Measurements from ENCODE around the gene ZFAND6. TPM values are rescaled to one million over a fixed set of nuclear protein-coding genes. Genes with fewer than 3 reads are reported as not detected.
"Not testable (repeated sequence)": the region's sequence is repeated elsewhere in the genome, so short reads cannot be mapped to it uniquely, and the experiment has no call there.

Gene ZFAND6
- total RNA-seq, 2 donors from 2014 or later: 21.8 to 39.7 TPM

DNA sequence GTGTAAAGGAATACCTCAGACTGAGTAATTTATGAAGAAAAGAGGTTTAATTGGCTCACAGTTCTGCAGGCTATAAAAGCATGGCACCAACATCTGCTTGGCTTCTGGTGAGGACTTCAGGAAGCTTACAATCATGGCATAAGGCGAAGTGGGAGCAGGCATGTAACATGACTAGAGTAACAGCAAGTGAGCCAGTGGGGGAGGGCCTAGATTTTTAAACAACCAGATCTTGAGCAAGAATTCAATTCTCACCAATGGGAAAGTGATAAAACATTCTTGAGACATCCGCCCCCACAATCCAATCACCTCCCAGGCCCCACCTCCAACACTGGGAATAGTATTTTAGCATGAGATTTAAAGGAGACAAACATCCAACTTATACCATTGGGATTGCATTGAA is 44.3 kb upstream of the ZFAND6 start:
- TF ChIP-seq, protein P1, sequence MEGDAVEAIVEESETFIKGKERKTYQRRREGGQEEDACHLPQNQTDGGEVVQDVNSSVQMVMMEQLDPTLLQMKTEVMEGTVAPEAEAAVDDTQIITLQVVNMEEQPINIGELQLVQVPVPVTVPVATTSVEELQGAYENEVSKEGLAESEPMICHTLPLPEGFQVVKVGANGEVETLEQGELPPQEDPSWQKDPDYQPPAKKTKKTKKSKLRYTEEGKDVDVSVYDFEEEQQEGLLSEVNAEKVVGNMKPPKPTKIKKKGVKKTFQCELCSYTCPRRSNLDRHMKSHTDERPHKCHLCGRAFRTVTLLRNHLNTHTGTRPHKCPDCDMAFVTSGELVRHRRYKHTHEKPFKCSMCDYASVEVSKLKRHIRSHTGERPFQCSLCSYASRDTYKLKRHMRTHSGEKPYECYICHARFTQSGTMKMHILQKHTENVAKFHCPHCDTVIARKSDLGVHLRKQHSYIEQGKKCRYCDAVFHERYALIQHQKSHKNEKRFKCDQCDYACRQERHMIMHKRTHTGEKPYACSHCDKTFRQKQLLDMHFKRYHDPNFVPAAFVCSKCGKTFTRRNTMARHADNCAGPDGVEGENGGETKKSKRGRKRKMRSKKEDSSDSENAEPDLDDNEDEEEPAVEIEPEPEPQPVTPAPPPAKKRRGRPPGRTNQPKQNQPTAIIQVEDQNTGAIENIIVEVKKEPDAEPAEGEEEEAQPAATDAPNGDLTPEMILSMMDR (IDR thresholded peaks at IDR 0.05): no peak
- TF ChIP-seq POLR2A (IDR thresholded peaks at IDR 0.05): no peak

DNA sequence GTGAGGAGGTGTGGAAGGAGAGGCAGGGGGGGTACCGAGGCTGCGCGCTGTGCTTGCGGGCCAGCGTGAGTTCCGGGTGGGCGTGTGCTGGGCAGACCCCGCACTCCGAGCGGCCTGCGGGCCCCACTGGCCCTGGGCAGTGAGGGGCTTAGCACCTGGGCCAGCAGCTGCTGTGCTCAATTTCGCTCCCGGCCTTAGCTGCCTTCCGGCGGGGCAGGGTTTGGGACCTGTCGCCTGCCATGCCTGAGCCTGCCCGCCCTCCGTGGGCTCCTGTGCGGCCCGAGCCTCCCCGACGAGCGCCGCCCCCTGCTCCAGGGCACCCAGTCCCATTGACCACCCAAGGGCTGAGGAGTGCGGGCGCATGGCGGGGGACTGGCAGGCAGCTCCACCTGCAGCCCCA is 43.0 kb upstream of the ZFAND6 start:
- H3K4me1 ChIP-seq; DNase-seq; H3K36me3 ChIP-seq (replicated peaks in 1 of 2; ENCODE audit: insufficient read depth in 1 of 2, low read depth in 2 of 2); H3K4me3 ChIP-seq; H3K9me3 ChIP-seq; H3K27me3 ChIP-seq; intact Hi-C loops (cut with DNase I); H3K27ac ChIP-seq; ATAC-seq: not testable (repeated sequence)
- WGBS, 2 donors: 80 to 98% methylated on average over 1 to 23 of the region's 27 CpGs

More for the DNA sequence above, 44.3 kb upstream of the ZFAND6 start:
- Histone ChIP-seq H3K4me1 (no peaks in the 10 kb centered on the region), H3K4me3 (no peak overlapping the region), H3K36me3 (replicated peaks in 1 of 2; ENCODE audit: insufficient read depth in 1 of 2, low read depth in 2 of 2) (no peaks in the 10 kb centered on the region), H3K27ac (no peak overlapping the region), H3K27me3 (no peaks in the 10 kb centered on the region), H3K9me3 (no peaks in the 10 kb centered on the region)
- DNase-seq: no peak
- intact Hi-C loops (cut with DNase I): no loop called here
- ATAC-seq: no peak
- WGBS, 2 donors: 79 to 92% methylated on average over 2 of the region's 2 CpGs

DNA sequence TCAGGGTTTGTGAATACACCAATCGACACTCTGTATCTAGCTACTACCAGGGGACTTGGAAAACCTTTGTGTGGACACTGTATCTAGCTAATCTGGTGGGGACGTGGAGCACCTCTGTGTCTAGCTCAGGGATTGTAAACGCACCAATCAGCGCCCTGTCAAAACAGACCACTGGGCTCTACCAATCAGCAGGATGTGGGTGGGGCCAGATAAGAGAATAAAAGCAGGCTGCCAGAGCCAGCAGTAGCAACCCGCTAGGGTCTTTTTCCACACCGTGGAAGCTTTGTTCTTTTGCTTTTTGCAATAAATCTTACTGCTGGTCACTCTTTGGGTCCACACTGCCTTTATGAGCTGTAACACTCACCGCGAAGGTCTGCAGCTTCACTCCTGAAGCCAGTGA is 42.3 kb upstream of the ZFAND6 start:
- ATAC-seq; H3K27me3 ChIP-seq; H3K27ac ChIP-seq; H3K4me3 ChIP-seq; intact Hi-C loops (cut with DNase I); DNase-seq; H3K36me3 ChIP-seq (replicated peaks in 1 of 2; ENCODE audit: insufficient read depth in 1 of 2, low read depth in 2 of 2); H3K4me1 ChIP-seq; H3K9me3 ChIP-seq: not testable (repeated sequence)
- 73 to 82% methylated on average over 6 to 8 of the region's 8 CpGs for WGBS, 2 donors

DNA sequence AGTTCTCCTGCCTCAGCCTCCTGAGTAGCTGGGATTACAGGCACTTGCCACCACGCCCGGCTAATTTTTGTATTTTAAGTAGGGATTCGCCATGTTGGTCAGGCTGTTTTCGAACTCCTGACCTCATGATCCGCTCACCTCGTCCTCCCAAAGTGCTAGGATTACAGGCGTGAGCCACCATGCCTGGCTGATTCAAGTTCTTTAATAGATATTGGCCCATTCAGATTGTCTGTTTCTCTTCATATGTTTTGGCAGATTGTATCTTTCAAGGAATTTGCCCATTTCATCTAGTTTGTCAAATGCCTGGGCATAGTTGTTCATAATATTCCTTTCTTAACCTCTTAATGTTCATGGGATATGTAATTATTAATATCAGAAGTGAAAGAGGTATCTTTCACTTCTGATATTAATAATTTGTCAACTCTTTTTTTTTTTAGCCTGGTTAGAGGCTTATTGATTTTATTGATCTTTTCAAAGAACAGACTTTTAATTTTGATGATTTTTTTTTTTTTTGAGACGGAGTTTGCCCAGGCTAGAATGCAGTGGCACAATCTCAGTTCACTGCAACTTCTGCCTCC is 40.2 kb upstream of the ZFAND6 start:
- WGBS, 2 donors: 93 to 97% methylated on average over 8 of the region's 8 CpGs
- no peaks in the 10 kb centered on the region for H3K27me3 ChIP-seq
- no peak overlapping the region for H3K27ac ChIP-seq
- intact Hi-C loops (cut with DNase I): no loop called here
- no peaks in the 10 kb centered on the region for H3K9me3 ChIP-seq
- DNase-seq: no peak
- TF ChIP-seq POLR2A (IDR thresholded peaks at IDR 0.05): no peak
- TF ChIP-seq, protein P1 (IDR thresholded peaks at IDR 0.05): no peak
- H3K4me1 ChIP-seq: no peaks in the 10 kb centered on the region
- no peak for ATAC-seq
- H3K36me3 ChIP-seq (replicated peaks in 1 of 2; ENCODE audit: insufficient read depth in 1 of 2, low read depth in 2 of 2): no peaks in the 10 kb centered on the region
- H3K4me3 ChIP-seq: no peak overlapping the region

DNA sequence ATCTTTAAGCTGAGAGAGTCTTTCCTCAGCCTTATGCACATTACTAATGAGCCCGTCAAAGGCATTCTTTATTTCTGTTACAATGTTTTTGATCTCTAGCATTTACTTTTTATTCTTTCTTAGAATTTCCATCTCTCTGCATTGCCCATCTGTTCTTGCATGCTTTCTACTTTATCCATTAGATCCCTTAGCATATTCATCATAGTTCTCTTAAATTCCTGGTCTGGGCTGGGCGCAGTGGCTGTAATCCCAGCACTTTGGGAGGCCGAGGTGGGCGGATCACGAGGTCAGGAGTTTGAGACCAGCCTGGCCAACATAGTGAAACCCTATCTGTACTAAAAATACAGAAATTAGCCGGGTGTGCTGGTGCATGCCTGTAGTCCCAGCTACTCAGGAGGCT is 39.3 kb upstream of the ZFAND6 start:
- H3K36me3 ChIP-seq (replicated peaks in 1 of 2; ENCODE audit: insufficient read depth in 1 of 2, low read depth in 2 of 2); H3K4me3 ChIP-seq; intact Hi-C loops (cut with DNase I); DNase-seq; ATAC-seq; H3K9me3 ChIP-seq; H3K4me1 ChIP-seq; H3K27ac ChIP-seq; H3K27me3 ChIP-seq: not testable (repeated sequence)
- WGBS, 2 donors: 93 to 94% methylated on average over 6 of the region's 6 CpGs

DNA sequence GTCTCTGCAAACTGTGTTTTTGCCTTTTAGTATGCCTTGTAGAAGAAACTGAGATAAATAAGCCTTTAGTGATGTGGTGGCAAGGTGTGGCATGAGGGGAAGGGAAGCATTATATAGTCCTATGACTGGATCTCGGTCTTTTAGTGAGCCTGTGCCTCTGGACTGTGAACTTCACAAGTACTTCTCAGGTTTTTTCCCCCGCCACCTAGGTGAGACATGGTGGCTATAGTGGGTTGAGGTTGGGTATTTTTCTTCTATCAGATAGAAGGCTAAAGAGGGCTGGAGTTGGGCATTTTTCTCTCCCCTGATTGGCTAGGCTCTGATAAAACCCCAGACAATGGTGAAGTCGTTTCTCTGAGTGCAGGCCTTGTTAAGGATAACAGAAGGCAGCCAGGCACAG is 38.7 kb upstream of the ZFAND6 start:
- WGBS, 2 donors: 63 to 82% methylated on average over 3 of the region's 3 CpGs

More for the DNA sequence above, 38.7 kb upstream of the ZFAND6 start:
- Histone ChIP-seq H3K4me1 (no peaks in the 10 kb centered on the region), H3K9me3 (no peaks in the 10 kb centered on the region), H3K27me3 (no peaks in the 10 kb centered on the region), H3K27ac (no peak overlapping the region), H3K4me3 (no peak overlapping the region), H3K36me3 (replicated peaks in 1 of 2; ENCODE audit: insufficient read depth in 1 of 2, low read depth in 2 of 2) (no peaks in the 10 kb centered on the region)
- intact Hi-C loops (cut with DNase I): no loop called here
- DNase-seq (no peak), ATAC-seq (no peak)
- TF ChIP-seq, protein P1 (IDR thresholded peaks at IDR 0.05): no peak
- TF ChIP-seq POLR2A (IDR thresholded peaks at IDR 0.05): no peak
